Activated T-cell treated with anti-CD3 and anti-CD28 coated beads, Interleukin-2, amount 50 U/mL, for 4 hours (primary cell): ENCODE results near the gene MRPL54. TPM values are rescaled to one million over a fixed set of nuclear protein-coding genes. Genes with fewer than 3 reads are reported as not detected.
A peak's percentile ranks its signal among the peaks of the same experiment; 100 is the strongest.
"Not testable (repeated sequence)": the region's sequence is repeated elsewhere in the genome, so short reads cannot be mapped to it uniquely, and the experiment has no call there.

ENCODE experiments used
- ATAC-seq, 2 donors: fragments of 200-7000 bp; cut with Tn5 transposase; one replicate each; pipeline ENCODE4 v1.10.0; 2021
- DNase-seq: peaks from one replicate; pipeline ENCODE4 v3.0.0-alpha.2; 2020
- H3K27me3 Mint-ChIP-seq: one replicate; pipeline ENCODE4 v1.8.0; 2021; ENCODE audit warnings: low read depth, mixed read lengths
- H3K36me3 Mint-ChIP-seq: one replicate; pipeline ENCODE4 v1.8.0; 2022; ENCODE audit warnings: mixed read lengths; ENCODE audit not compliant: insufficient read depth
- H3K4me1 Mint-ChIP-seq: one replicate; pipeline ENCODE4 v1.8.0; 2021; ENCODE audit warnings: low read depth, mixed read lengths
- H3K4me3 Mint-ChIP-seq: one replicate; pipeline ENCODE4 v1.8.0; 2021; ENCODE audit warnings: mild to moderate bottlenecking, moderate library complexity, mixed read lengths
- H3K9me3 Mint-ChIP-seq: one replicate; pipeline ENCODE4 v1.8.0; 2021; ENCODE audit warnings: mixed read lengths
- total RNA-seq, 3 donors: library from RNA; stranded (reverse); gene quantifications; one replicate each; pipeline ENCODE4 v1.2.1, GENCODE V29; 2021

The MRPL54 gene
- total RNA-seq, 3 donors from 2014 or later = 95.8 to 132 (median 125) TPM

DNA sequence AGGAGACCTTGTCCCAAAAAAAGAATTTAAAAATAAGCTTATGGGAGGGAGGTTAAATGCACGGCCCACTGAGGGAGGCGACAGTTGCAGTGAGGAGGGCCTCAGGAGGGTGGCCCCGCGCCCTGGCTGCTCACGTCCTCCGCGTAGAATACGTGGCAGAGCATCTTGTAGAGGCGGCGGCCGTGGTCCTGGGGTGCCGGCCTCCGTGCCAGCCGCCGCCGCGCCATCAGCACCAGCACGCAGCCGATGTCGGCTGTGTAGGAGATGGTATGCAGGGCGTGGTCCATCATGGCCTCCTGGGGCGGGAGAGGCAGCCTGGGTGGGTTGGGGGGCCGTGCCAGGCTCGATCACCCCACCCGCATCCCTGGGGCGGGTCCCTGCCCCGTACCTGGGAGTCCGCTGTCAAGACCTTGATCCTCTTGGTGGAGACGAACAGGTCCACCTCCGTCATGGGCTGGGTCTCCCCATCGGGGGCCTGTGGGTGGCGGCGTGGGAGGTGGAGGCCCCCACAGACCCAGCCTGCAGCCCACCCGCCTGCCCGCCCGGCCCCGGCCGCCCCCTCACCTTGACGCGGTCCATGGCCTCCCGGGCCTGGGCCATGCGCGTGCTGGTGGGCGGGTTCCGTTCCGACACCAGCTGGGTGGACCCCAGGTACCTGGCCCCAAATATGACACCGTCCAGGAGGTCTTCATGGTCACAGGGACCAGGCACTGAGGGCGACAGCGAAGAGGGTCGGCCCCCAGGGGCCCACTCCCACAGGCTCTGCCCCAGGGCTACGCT, 8.7 kb upstream of the MRPL54 start:
- DNase-seq (no peak), ATAC-seq (no peak)
- H3K27me3 Mint-ChIP-seq = no peaks in the 10 kb centered on the region
- H3K4me1 Mint-ChIP-seq = peaks cover 11% of the 10 kb centered on the region
- no peaks in the 10 kb centered on the region for H3K9me3 Mint-ChIP-seq
- no peak overlapping the region for H3K4me3 Mint-ChIP-seq
- peaks cover 22% of the 10 kb centered on the region for H3K36me3 Mint-ChIP-seq

DNA sequence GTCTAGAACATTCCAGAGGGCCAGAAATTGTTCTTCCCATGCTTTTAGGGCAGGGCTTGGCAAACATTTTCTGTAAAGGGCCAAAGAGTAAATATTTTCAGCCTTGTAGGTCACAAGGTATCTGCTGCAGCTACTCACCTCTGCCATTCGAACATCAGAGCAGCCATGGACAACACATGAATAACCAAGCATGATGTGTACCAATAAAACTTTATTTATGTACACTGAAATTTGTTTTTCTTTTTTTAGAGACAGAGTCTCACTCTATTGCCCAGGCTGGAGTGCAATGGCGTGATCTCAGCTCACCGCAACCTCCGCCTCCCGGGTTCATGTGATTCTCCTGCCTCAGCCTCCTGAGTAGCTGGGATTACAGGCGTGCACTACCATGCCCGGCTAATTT, 4.8 kb upstream of the MRPL54 start:
- H3K9me3 Mint-ChIP-seq, H3K4me3 Mint-ChIP-seq, DNase-seq, H3K36me3 Mint-ChIP-seq, H3K27me3 Mint-ChIP-seq, ATAC-seq: not testable (repeated sequence)
- H3K4me1 Mint-ChIP-seq = peaks cover 37% of the 10 kb centered on the region

DNA sequence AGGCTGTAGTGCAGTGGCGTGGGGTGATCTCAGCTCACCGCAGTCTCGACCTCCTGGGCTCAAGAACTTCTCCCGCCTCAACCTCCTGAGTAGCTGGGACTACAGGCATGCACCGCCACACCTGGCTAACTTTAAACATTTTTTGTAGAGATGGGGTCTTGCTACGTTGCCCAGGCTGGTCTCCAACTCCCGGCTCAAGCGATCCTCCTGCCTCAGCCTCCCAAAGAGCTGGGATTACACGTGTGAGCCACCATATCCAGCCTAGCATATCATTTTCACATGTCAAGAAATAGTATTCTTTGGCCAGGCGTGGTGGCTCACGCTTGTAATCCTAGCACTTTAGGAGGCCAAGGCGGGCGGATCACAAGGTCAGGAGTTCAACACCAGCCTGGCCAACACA, 4.2 kb upstream of the MRPL54 start:
- H3K27me3 Mint-ChIP-seq, H3K36me3 Mint-ChIP-seq, H3K4me3 Mint-ChIP-seq, H3K9me3 Mint-ChIP-seq, ATAC-seq, DNase-seq: not testable (repeated sequence)
- H3K4me1 Mint-ChIP-seq = peaks cover 42% of the 10 kb centered on the region

DNA sequence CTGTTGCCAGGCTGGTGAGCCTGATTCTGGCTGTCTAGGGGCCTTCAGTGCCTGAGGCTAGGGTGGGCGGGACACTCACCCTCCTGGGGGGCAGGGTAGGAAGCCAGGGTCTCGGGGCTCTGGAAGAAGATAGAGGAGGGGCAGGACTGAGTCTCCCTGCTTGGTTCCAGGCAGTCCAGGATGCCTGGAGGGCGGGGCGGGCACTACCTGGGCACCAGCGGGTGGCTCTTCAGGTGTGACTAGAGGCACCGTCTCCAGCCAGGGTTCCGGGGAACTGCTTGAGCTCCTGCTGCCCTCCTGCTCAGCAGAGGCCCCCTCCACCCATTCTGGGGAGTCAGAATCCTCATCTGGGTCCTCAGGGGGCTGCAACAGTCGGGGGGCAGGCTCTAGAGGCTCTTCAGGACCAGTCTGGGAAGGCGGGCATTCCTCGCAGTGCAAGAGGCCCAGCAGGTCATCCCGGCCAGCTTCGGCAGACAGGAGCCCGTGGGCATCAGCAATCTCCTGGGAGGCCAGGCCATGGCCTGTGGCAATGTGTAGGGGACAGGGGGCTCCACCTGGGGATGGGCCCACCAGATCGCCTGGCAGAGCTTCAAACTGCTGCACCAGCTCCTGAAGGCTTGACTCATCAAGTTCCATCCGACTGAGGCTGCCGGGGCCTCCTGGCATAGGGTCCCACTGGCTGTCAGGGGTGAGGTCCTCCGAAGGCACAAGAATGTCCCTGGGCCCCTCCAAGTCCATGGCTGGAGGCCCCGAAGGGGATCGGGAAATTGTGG, 2.8 kb upstream of the MRPL54 start:
- H3K4me1 Mint-ChIP-seq = peaks cover 41% of the 10 kb centered on the region
- no peaks in the 10 kb centered on the region for H3K27me3 Mint-ChIP-seq
- DNase-seq (no peak), ATAC-seq (no peak)
- peaks cover 5% of the 10 kb centered on the region for H3K36me3 Mint-ChIP-seq
- H3K4me3 Mint-ChIP-seq = peak overlapping the region; percentile 98
- no peaks in the 10 kb centered on the region for H3K9me3 Mint-ChIP-seq

DNA sequence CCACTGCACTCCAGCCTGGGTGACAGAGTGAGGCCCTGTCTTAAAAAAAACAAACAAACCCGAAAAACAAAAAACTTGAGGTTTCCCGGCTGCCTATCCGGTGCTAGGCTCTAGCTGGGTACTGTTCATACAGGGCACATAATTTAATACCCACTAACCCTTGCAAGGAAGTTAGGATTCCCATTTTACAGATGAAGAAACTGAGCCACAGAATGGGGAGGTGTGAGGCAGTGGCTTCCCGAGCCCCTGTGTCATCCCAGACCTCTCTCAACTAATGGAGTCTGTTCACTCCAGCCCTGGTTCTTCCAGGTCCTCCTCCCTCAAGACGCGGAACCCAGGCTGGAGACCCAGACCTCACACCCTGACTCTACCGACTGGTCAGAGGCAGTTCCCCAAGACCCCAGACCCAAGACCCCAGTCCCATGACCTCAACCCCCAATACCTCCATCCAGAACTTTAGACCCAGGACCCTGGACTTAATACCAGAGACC, 1.6 kb upstream of the MRPL54 start:
- no peaks in the 10 kb centered on the region for H3K9me3 Mint-ChIP-seq
- DNase-seq = no peak

DNA sequence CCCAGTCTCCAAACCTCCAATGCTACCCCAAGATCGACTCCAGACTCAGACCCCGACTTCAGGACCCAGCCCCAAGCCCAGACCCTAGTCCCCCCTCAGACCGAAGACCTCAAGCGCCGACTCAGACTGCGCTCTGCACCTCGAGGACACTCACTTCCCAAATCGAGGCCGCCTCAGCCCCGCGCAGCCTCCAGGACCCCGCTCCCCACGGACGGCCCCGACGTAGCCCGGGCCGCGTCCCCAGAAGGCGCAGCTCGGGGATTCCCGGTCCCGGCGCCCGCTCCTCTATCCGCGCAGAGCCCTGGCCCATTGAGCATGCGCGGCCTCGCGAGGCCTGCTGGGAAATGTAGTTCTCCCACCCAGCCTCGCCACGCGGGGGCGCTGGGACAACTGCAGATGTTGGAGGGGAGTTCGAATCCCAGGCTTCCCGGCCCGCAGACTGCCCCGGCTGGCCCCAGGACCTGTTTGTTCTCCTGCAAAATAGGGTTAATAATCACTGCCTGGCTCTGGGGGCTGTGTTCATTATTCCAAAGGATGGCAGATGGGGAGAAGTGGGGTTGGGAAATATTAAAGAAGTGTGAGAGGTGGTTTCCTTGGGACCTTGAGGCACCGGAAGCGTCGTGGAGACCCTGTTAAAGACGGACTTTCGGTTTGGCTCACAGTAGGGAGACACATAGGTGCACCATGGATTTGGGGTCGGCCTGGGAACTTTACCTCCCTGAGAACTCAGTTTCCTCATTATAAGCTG, 926 bp upstream of the MRPL54 start, which contains the start of gene APBA3:
TSS of gene APBA3 (minus strand) at position 311 of the 748 bp plus-strand sequence. CDS start 1,428 bp downstream, outside the sequence.
- Mint-ChIP-seq H3K4me3 (peak within 1 kb of the TSS; percentile 98), H3K9me3 (no peaks in the 10 kb centered on the region), H3K4me1 (peaks cover 44% of the 10 kb centered on the region), H3K36me3 (peaks cover 6% of the 10 kb centered on the region), H3K27me3 (no peaks in the 10 kb centered on the region)
- ATAC-seq (peak; percentile 61 to 64), DNase-seq (peak; percentile 96)

More for the DNA sequence above, 1.6 kb upstream of the MRPL54 start:
- H3K36me3 Mint-ChIP-seq = peaks cover 3% of the 10 kb centered on the region
- peaks cover 39% of the 10 kb centered on the region for H3K4me1 Mint-ChIP-seq
- peak overlapping the region; percentile 98 for H3K4me3 Mint-ChIP-seq
- H3K27me3 Mint-ChIP-seq = no peaks in the 10 kb centered on the region
- no peak for ATAC-seq

DNA sequence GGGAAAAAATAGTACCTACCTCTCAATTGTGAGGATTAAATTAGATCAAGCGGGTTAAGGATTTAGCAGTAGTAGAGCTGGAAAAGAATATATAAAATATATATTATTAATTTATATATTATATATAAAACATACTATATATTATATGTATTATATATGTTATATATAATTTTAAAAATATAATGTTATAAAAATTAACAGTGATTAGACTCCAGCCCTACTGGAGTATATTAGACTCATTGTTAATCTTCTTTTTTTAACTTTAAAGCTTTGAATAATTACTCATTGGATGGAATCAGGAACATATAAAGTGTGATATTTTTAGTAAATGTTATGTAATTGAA, 380 bp upstream of the MRPL54 start:
- ATAC-seq (no peak), DNase-seq (no peak)
- Mint-ChIP-seq H3K36me3 (peaks cover 9% of the 10 kb centered on the region), H3K4me1 (peaks cover 43% of the 10 kb centered on the region), H3K9me3 (no peaks in the 10 kb centered on the region), H3K27me3 (no peaks in the 10 kb centered on the region), H3K4me3 (peak overlapping the region; percentile 98)

DNA sequence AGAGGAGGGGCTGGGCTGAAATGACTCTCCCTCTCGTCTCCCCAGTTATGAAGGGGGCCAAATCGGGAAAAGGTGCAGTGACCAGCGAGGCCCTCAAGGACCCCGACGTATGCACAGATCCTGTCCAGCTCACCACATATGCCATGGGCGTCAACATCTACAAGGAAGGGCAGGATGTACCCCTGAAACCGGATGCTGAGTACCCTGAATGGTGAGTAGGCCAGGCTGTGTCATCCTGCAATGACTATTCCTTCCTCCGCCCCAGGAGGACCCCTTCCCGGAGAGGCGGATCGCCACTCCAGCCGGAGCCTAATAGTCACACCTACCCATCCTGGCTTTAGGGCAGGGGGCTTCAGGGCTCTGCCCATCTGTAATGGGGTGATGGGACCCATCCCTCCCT, 2.6 kb downstream of the MRPL54 start:
- no peaks in the 10 kb centered on the region for H3K27me3 Mint-ChIP-seq
- no peak overlapping the region for H3K4me3 Mint-ChIP-seq
- no peaks in the 10 kb centered on the region for H3K9me3 Mint-ChIP-seq

DNA sequence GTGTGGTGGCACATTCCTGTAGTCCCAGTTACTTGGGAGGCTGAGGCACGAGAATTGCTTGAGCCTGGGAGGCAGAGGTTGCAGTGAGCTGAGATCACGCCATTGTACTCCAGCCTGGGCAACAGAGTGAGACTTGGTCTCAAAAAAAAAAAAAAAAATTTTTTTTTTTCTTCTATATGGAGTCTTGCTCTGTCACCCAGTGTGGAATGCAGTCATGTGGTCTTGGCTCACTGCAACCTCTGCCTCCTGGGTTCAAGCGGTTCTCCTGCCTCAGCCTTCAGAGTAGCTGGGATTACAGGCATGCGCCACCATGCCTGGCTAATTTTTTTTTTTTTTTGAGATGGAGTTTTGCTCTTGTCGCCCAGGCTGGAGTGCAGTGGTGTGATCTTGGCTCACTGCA, 3.3 kb downstream of the MRPL54 start:
- H3K27me3 Mint-ChIP-seq, H3K4me3 Mint-ChIP-seq, H3K9me3 Mint-ChIP-seq, ATAC-seq, DNase-seq: not testable (repeated sequence)
- peaks cover 23% of the 10 kb centered on the region for H3K4me1 Mint-ChIP-seq
- peaks cover 12% of the 10 kb centered on the region for H3K36me3 Mint-ChIP-seq

More for the DNA sequence above, 2.6 kb downstream of the MRPL54 start:
- DNase-seq (no peak), ATAC-seq (no peak)
- H3K4me1 Mint-ChIP-seq = peaks cover 28% of the 10 kb centered on the region
- peaks cover 12% of the 10 kb centered on the region for H3K36me3 Mint-ChIP-seq

DNA sequence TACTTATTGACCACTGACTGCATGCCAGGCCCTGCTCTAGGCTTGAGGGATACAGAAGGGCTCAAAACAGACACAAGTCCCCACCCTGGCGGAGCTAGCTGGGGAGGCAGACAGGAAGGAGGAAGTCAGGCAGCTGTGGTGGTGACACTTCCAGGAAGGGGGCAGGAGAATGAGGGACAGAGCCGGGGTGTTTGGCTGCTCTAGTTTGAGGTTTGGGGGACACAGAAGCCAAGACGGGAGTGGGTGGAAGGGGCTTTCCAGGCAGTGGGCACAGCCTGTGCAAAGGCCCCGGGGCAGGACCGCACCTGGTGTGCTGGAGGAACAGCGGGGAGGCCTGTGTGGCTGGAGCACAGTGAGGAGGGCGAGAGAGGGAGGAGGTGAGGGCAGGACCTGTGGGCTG, 4.0 kb downstream of the MRPL54 start:
- H3K36me3 Mint-ChIP-seq = peaks cover 12% of the 10 kb centered on the region
- no peak for ATAC-seq
- peak overlapping the region; percentile 16 for H3K4me3 Mint-ChIP-seq
- peaks cover 20% of the 10 kb centered on the region for H3K4me1 Mint-ChIP-seq
- no peaks in the 10 kb centered on the region for H3K27me3 Mint-ChIP-seq
- no peak for DNase-seq
- no peaks in the 10 kb centered on the region for H3K9me3 Mint-ChIP-seq

DNA sequence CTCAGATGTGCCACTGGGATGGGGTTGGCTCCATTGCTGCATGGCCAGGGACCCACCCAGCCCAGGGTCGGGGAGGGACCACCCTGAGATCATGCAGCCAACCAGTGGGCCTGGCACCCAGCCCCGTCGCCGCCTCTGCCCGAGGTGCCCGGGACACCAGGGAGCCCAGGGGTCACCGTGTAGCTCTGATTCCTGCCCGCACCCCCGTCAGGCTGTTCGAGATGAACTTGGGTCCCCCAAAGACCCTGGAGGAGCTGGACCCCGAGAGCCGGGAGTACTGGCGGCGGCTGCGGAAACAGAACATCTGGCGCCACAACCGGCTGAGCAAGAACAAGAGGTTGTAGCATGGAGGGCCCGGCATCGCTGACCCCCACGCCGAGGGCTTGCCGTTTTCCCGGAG, 4.6 kb downstream of the MRPL54 start:
- H3K27me3 Mint-ChIP-seq = no peaks in the 10 kb centered on the region
- no peak for ATAC-seq
- peaks cover 15% of the 10 kb centered on the region for H3K4me1 Mint-ChIP-seq
- no peak for DNase-seq
- no peaks in the 10 kb centered on the region for H3K9me3 Mint-ChIP-seq
- H3K4me3 Mint-ChIP-seq = no peak overlapping the region
- peaks cover 12% of the 10 kb centered on the region for H3K36me3 Mint-ChIP-seq

DNA sequence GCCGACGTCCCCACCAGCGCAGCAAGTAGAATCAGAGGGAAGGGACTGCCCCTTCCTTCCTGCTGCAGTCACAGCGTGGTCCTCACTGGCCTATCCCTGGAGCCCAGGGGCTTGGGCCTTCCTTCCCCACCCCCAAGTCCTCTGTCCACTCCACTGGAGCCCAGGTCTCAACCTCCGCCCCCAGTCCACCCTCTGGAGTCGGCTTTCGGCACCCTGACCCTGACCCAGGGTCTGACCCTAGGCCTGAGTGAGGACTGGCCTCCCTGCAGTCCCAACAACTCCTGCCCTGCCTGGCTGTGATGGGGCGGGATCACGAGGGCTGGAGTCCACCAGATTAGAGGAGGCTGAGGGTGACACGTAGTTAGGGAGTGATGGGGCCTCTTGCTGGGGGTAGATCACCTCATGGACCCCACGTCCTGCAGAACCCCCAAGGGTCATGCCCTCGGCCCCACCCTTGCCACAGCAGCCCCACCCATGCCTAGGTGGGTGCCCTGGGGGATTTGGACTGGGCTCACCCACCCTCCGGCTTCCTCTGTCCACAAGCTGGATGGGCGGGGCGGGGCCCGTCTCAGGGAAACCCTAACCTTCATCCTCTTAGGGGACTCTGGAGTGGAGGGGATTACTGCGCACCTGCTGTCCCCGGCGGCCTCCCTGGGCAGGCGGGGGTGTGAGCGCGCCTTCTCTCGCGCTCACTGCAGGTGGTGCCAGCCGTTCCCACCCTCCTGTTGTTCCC, 5.7 kb downstream of the MRPL54 start:
- no peak overlapping the region for H3K4me3 Mint-ChIP-seq
- peaks cover 9% of the 10 kb centered on the region for H3K36me3 Mint-ChIP-seq
- no peaks in the 10 kb centered on the region for H3K9me3 Mint-ChIP-seq
- H3K27me3 Mint-ChIP-seq = no peaks in the 10 kb centered on the region
- peaks cover 9% of the 10 kb centered on the region for H3K4me1 Mint-ChIP-seq
- ATAC-seq (no peak), DNase-seq (no peak)

DNA sequence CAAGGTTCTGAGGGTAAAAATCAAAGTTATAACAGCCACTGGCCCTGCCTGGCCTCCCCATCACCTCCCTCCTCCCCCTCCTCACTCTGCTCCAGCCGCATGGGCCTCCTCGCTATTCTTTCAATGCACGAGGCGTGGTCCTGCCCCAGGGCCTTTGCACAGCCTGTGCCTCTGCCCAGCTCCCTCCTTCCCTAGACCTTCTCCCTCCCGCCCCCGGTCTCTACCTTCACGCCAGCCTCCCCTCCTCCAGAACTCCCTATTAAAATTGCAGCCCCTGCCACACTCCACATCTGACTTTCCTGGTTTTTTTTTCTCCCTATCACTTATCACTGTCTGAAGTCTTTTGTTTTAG, 6.2 kb downstream of the MRPL54 start:
- Mint-ChIP-seq H3K4me3 (no peak overlapping the region), H3K36me3 (peaks cover 9% of the 10 kb centered on the region), H3K27me3 (no peaks in the 10 kb centered on the region), H3K4me1 (peaks cover 8% of the 10 kb centered on the region), H3K9me3 (no peaks in the 10 kb centered on the region)
- no peak for DNase-seq
- no peak for ATAC-seq

DNA sequence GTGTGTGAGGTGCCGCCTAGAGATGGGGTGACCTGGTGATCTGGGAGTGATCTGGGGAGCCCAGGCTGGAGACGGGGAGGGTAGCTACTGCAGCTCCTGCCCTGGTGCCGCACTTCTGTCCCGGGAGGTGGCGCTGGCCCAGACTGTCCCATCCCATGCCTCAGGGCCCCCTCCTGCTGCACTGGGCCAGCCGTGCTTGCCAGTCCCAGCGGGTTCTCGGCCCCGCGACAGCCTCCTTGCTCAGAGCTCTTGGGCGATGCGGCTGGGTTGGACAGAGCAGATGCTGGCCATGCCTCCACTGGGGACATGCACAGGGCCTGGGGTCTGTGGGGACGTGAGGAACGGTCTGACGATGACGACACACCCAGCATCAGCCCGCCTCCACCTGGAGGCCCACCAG, 7.0 kb downstream of the MRPL54 start:
- Mint-ChIP-seq H3K36me3 (peaks cover 9% of the 10 kb centered on the region), H3K4me3 (no peak overlapping the region), H3K27me3 (no peaks in the 10 kb centered on the region), H3K4me1 (peaks cover 8% of the 10 kb centered on the region), H3K9me3 (no peaks in the 10 kb centered on the region)
- ATAC-seq (no peak), DNase-seq (no peak)
